Mesendoderm (in vitro differentiated cells): ENCODE results near the gene MAP3K21.

Experiments used
- DNase-seq: peaks from one replicate; pipeline ENCODE4 v3.0.0; 2013
- H2AK5ac ChIP-seq: 2 replicates; pipeline ENCODE4 v1.6.1; 2013; ENCODE audit warnings: low read length, inconsistent platforms
- H2BK120ac ChIP-seq: 2 replicates; pipeline ENCODE4 v1.6.1; 2013; ENCODE audit warnings: low read depth, mild to moderate bottlenecking, low read length, moderate library complexity, mixed read lengths
- H2BK15ac ChIP-seq: replicated peaks from 2 replicates; pipeline ENCODE4 v1.6.1; 2013; ENCODE audit warnings: low read depth, mild to moderate bottlenecking, moderate library complexity
- H2BK5ac ChIP-seq: 2 replicates; pipeline ENCODE4 v1.6.1; 2013; ENCODE audit warnings: low read length, inconsistent platforms
- H3K18ac ChIP-seq: 2 replicates; pipeline ENCODE4 v1.6.1; 2013; ENCODE audit warnings: mild to moderate bottlenecking, low read length, mixed read lengths
- H3K23ac ChIP-seq: one replicate; pipeline ENCODE4 v1.6.1; 2013; ENCODE audit warnings: low read length
- H3K27ac ChIP-seq: 2 replicates; pipeline ENCODE4 v1.5.1; 2013; ENCODE audit warnings: low read depth, mild to moderate bottlenecking, inconsistent platforms, low read length, moderate library complexity
- H3K27me3 ChIP-seq: 2 replicates; pipeline ENCODE4 v1.6.1; 2013; ENCODE audit warnings: low read length, control low read depth, mild to moderate bottlenecking, inconsistent platforms; ENCODE audit not compliant: insufficient read depth, poor library complexity
- H3K36me3 ChIP-seq: 2 replicates; pipeline ENCODE4 v1.6.1; 2013; ENCODE audit warnings: low read length, inconsistent platforms; ENCODE audit not compliant: control insufficient read depth, insufficient read depth
- H3K4ac ChIP-seq: one replicate; pipeline ENCODE4 v1.6.1; 2013; ENCODE audit warnings: low read depth, mild to moderate bottlenecking, low read length, moderate library complexity
- H3K4me1 ChIP-seq: 2 replicates; pipeline ENCODE4 v1.6.1; 2013; ENCODE audit warnings: low read depth, low read length, inconsistent platforms; ENCODE audit not compliant: control insufficient read depth
- H3K4me2 ChIP-seq: 2 replicates; pipeline ENCODE4 v1.6.1; 2013; ENCODE audit warnings: low read length
- H3K4me3 ChIP-seq: 2 replicates; pipeline ENCODE4 v1.5.1; 2013; ENCODE audit warnings: mild to moderate bottlenecking, low read length
- H3K56ac ChIP-seq: one replicate; pipeline ENCODE4 v1.6.1; 2013; ENCODE audit warnings: low read length
- H3K79me1 ChIP-seq: 2 replicates; pipeline ENCODE4 v1.6.1; 2013; ENCODE audit warnings: low read length, inconsistent platforms
- H3K79me2 ChIP-seq: 2 replicates; pipeline ENCODE4 v1.6.1; 2013; ENCODE audit warnings: mild to moderate bottlenecking, low read length; ENCODE audit not compliant: control insufficient read depth, insufficient read depth
- H3K9ac ChIP-seq: 2 replicates; pipeline ENCODE4 v1.6.1; 2013; ENCODE audit warnings: low read length, inconsistent platforms
- H4K5ac ChIP-seq: one replicate; pipeline ENCODE4 v1.6.1; 2013; ENCODE audit warnings: low read length
- H4K8ac ChIP-seq: one replicate; pipeline ENCODE4 v1.6.1; 2013; ENCODE audit warnings: low read depth, mild to moderate bottlenecking, control low read depth, low read length, moderate library complexity
- WGBS: extraction: QIAGEN DNeasy Blood & Tissue Kit; methylation state at CpG from one replicate; pipeline ENCODE4 v1.1.7; 2013; ENCODE audit warnings: low lambda C conversion rate, missing lambda C conversion rate; ENCODE audit not compliant: insufficient coverage; ENCODE audit errors: extremely low coverage; 5-methylcytosine and 5-hydroxymethylcytosine counted together

Gene MAP3K21

GRCh38 chr1:233368106-233368788 is 40.7 kb downstream of the MAP3K21 start:
- no peak overlapping the region for H3K18ac ChIP-seq
- H2BK5ac ChIP-seq, result no peak overlapping the region
- no peak overlapping the region for H3K4me2 ChIP-seq
- H3K27me3 ChIP-seq, result no peaks in the 10 kb centered on the region
- H3K79me1 ChIP-seq, result no peaks in the 10 kb centered on the region
- H3K9ac ChIP-seq, result no peak overlapping the region
- H2AK5ac ChIP-seq, result no peak overlapping the region
- H4K8ac ChIP-seq, result no peak overlapping the region
- H3K23ac ChIP-seq, result no peak overlapping the region
- no peak overlapping the region for H2BK120ac ChIP-seq
- no peak overlapping the region for H2BK15ac ChIP-seq
- no CpG with 5 or more reads among the region's 3 CpGs for WGBS
- no peak overlapping the region for H3K56ac ChIP-seq
- H3K4me3 ChIP-seq, result no peak overlapping the region
- H3K27ac ChIP-seq, result no peak overlapping the region
- H3K36me3 ChIP-seq, result no peaks in the 10 kb centered on the region
- no peak for DNase-seq
- H3K4ac ChIP-seq, result no peak overlapping the region
- H3K79me2 ChIP-seq, result no peaks in the 10 kb centered on the region
- no peaks in the 10 kb centered on the region for H3K4me1 ChIP-seq
- no peak overlapping the region for H4K5ac ChIP-seq

GRCh38 chr1:233368789-233369130 is 41.2 kb downstream of the MAP3K21 start:
- Histone ChIP-seq H3K4me2 (no peak overlapping the region), H3K4me3 (no peak overlapping the region), H3K27ac (no peak overlapping the region), H3K79me2 (no peaks in the 10 kb centered on the region), H3K4me1 (no peaks in the 10 kb centered on the region), H3K18ac (no peak overlapping the region), H3K36me3 (no peaks in the 10 kb centered on the region), H4K8ac (no peak overlapping the region), H4K5ac (no peak overlapping the region), H3K9ac (no peak overlapping the region), H3K23ac (no peak overlapping the region), H3K56ac (no peak overlapping the region), H2BK5ac (no peak overlapping the region), H3K4ac (no peak overlapping the region), H3K27me3 (no peaks in the 10 kb centered on the region), H3K79me1 (no peaks in the 10 kb centered on the region), H2AK5ac (no peak overlapping the region), H2BK15ac (no peak overlapping the region), H2BK120ac (no peak overlapping the region)
- no peak for DNase-seq
- WGBS, result no CpG with 5 or more reads among the region's 1 CpG

- no peaks in the 10 kb centered on the region for H3K79me1 ChIP-seq
- no peaks in the 10 kb centered on the region for H3K79me2 ChIP-seq
- H3K4me1 ChIP-seq, result no peaks in the 10 kb centered on the region
- no peak overlapping the region for H3K23ac ChIP-seq
- no peaks in the 10 kb centered on the region for H3K27me3 ChIP-seq
- no peak for DNase-seq
- WGBS, result no CpG with 5 or more reads among the region's 12 CpGs
- no peak overlapping the region for H2BK5ac ChIP-seq
- no peak overlapping the region for H4K8ac ChIP-seq
- H2AK5ac ChIP-seq, result no peak overlapping the region
- no peak overlapping the region for H3K4ac ChIP-seq
- H3K27ac ChIP-seq, result no peak overlapping the region
- H3K4me2 ChIP-seq, result no peak overlapping the region
- no peak overlapping the region for H2BK120ac ChIP-seq
- H3K18ac ChIP-seq, result no peak overlapping the region
- no peak overlapping the region for H2BK15ac ChIP-seq
- no peak overlapping the region for H3K4me3 ChIP-seq
- H3K56ac ChIP-seq, result no peak overlapping the region
- H4K5ac ChIP-seq, result no peak overlapping the region
- no peaks in the 10 kb centered on the region for H3K36me3 ChIP-seq
- H3K9ac ChIP-seq, result no peak overlapping the region
These were observed 44.9 kb downstream of the MAP3K21 start for GRCh38 chr1:233372218-233373120.

GRCh38 chr1:233373226-233373625 is 45.7 kb downstream of the MAP3K21 start:
- Histone ChIP-seq H3K27me3 (no peaks in the 10 kb centered on the region), H2BK15ac (no peak overlapping the region), H4K8ac (no peak overlapping the region), H3K4me3 (no peak overlapping the region), H3K4me1 (no peaks in the 10 kb centered on the region), H3K56ac (no peak overlapping the region), H3K79me2 (no peaks in the 10 kb centered on the region), H2BK120ac (no peak overlapping the region), H3K79me1 (no peaks in the 10 kb centered on the region), H3K4me2 (no peak overlapping the region), H3K23ac (no peak overlapping the region), H2BK5ac (no peak overlapping the region), H3K9ac (no peak overlapping the region), H3K27ac (no peak overlapping the region), H3K18ac (no peak overlapping the region), H3K4ac (no peak overlapping the region), H4K5ac (no peak overlapping the region), H3K36me3 (no peaks in the 10 kb centered on the region), H2AK5ac (no peak overlapping the region)
- WGBS, result no CpG with 5 or more reads among the region's 6 CpGs
- DNase-seq, result no peak

- H3K4me2 ChIP-seq, result no peak overlapping the region
- H3K4me3 ChIP-seq, result no peak overlapping the region
- H2BK5ac ChIP-seq, result no peak overlapping the region
- no peak overlapping the region for H3K23ac ChIP-seq
- no peak overlapping the region for H4K5ac ChIP-seq
- H3K56ac ChIP-seq, result no peak overlapping the region
- no peak overlapping the region for H3K18ac ChIP-seq
- no peak for DNase-seq
- no peaks in the 10 kb centered on the region for H3K36me3 ChIP-seq
- no peaks in the 10 kb centered on the region for H3K27me3 ChIP-seq
- H3K79me1 ChIP-seq, result no peaks in the 10 kb centered on the region
- H3K4ac ChIP-seq, result no peak overlapping the region
- no peak overlapping the region for H2BK15ac ChIP-seq
- H2BK120ac ChIP-seq, result no peak overlapping the region
- H3K79me2 ChIP-seq, result no peaks in the 10 kb centered on the region
- H3K4me1 ChIP-seq, result no peaks in the 10 kb centered on the region
- no peak overlapping the region for H3K27ac ChIP-seq
- no peak overlapping the region for H2AK5ac ChIP-seq
- H3K9ac ChIP-seq, result no peak overlapping the region
- no CpG with 5 or more reads among the region's 2 CpGs for WGBS
- no peak overlapping the region for H4K8ac ChIP-seq
These were observed 48.1 kb downstream of the MAP3K21 start for GRCh38 chr1:233375653-233376052.
